K562 (cell line): ENCODE results near the gene SART3. TPM values are rescaled to one million over a fixed set of nuclear protein-coding genes. Genes with fewer than 3 reads are reported as not detected.

Source experiments
- ATAC-seq: fragments of 200-7000 bp; cut with Tn5 transposase; 3 replicates; pipeline ENCODE4 v1.9.1; 2020; ENCODE audit warnings: moderate library complexity
- BruUV-seq: library from RNA; stranded (reverse); fragments of 400-500 nt; replicated peaks from 2 replicates; lab custom pipeline; 2021; lab: Mats Ljungman, UMichigan
- CTCF ChIA-PET: fragments of 300-600 bp; formaldehyde crosslinking; extraction: SDS; loops from one replicate; lab custom pipeline; 2021; ENCODE audit warnings: low intra/inter-chr PET ratio; lab: Yijun Ruan, JAX
- POLR2A ChIA-PET: fragments of 300-600, 350-650 bp; sonication (Branson Sonifier 250); formaldehyde crosslinking; extraction: SDS; loops from one replicate; lab custom pipeline; 2021; ENCODE audit warnings: antibody characterized with exemption, inconsistent platforms; lab: Yijun Ruan, JAX
- DNase-seq, 4 experiments: peaks; one replicate each; pipeline versions ENCODE4 v3.0.0 to v3.0.0-alpha.2; 2011 to 2018; ENCODE audit warnings: low spot score in 3 of 4, mixed read lengths in 3 of 4; ENCODE audit errors: extremely low read depth in 1 of 4
- FAIRE-seq: peaks from 2 replicates; lab custom pipeline; 2011; peaks lifted over from hg19 to GRCh38; lab: Jason Lieb, UNC
- H2AFZ ChIP-seq: 2 replicates; pipeline ENCODE4 v1.6.0; 2011; ENCODE audit warnings: low read depth, low read length, control low read depth, inconsistent platforms
- H3K27ac ChIP-seq: fragments of 200-600 bp; 3 replicates; pipeline ENCODE4 v1.8.0; 2011; ENCODE audit warnings: low read depth, mild to moderate bottlenecking, control low read depth, inconsistent platforms, low read length, moderate library complexity, mixed read lengths; ENCODE audit errors: extremely low read depth
- H3K27me3 ChIP-seq, 2 experiments: fragments of 300-600 bp in 1 of 2; 2 replicates in 1 of 2; 3 replicates in 1 of 2; pipeline versions ENCODE4 v1.6.0 to v1.8.0; 2011; ENCODE audit warnings: inconsistent platforms in 2 of 2, low read length in 2 of 2, mild to moderate bottlenecking in 1 of 2, mixed read lengths in 1 of 2, moderate library complexity in 1 of 2; ENCODE audit not compliant: control insufficient read depth in 2 of 2, insufficient read depth in 2 of 2
- H3K36me3 ChIP-seq: fragments of 300-600 bp; 3 replicates; pipeline ENCODE4 v1.8.0; 2011; ENCODE audit warnings: mild to moderate bottlenecking, low read length, inconsistent platforms; ENCODE audit not compliant: control insufficient read depth, insufficient read depth
- H3K4me1 ChIP-seq, 2 experiments: fragments of 200-600 bp in 1 of 2; replicated peaks in 1 of 2; 2 replicates in 1 of 2; 3 replicates in 1 of 2; pipeline versions ENCODE4 v1.5.1 to v1.8.0; 2011; ENCODE audit warnings: inconsistent platforms in 2 of 2, low read length in 2 of 2, mild to moderate bottlenecking in 1 of 2, mixed read lengths in 1 of 2, moderate library complexity in 1 of 2; ENCODE audit not compliant: control insufficient read depth in 2 of 2, insufficient read depth in 2 of 2
- H3K4me2 ChIP-seq: 2 replicates; pipeline ENCODE4 v1.6.1; 2011; ENCODE audit warnings: low read length, control low read depth, inconsistent platforms, mixed read lengths; ENCODE audit not compliant: insufficient read depth
- H3K4me3 ChIP-seq: fragments of 200-600 bp; sonication (generic), shearing (Covaris generic); 2 replicates; pipeline ENCODE4 v1.5.1; 2016; ENCODE audit warnings: control low read depth, inconsistent platforms
- H3K79me2 ChIP-seq: fragments of 200-600 bp; 3 replicates; pipeline ENCODE4 v1.8.0; 2011; ENCODE audit warnings: low read length, inconsistent platforms; ENCODE audit not compliant: control insufficient read depth, insufficient read depth
- H3K9ac ChIP-seq, 2 experiments: 2 replicates each; pipeline versions ENCODE4 v1.6.0 to v1.6.1; 2011; ENCODE audit warnings: low read depth in 2 of 2, low read length in 2 of 2, control low read depth in 1 of 2, inconsistent platforms in 1 of 2, mild to moderate bottlenecking in 1 of 2, mixed read lengths in 1 of 2; ENCODE audit not compliant: insufficient read depth in 1 of 2
- H3K9me1 ChIP-seq: one replicate; pipeline ENCODE4 v1.6.0; 2011; ENCODE audit warnings: inconsistent platforms, mild to moderate bottlenecking, low read length, moderate library complexity; ENCODE audit not compliant: control insufficient read depth, insufficient read depth
- H3K9me3 ChIP-seq: replicated peaks from 2 replicates; pipeline ENCODE4 v1.5.1; 2011; ENCODE audit warnings: low read depth, low read length, inconsistent platforms; ENCODE audit not compliant: control insufficient read depth, insufficient read depth
- H4K20me1 ChIP-seq: replicated peaks from 2 replicates; pipeline ENCODE4 v1.6.1; 2011; ENCODE audit warnings: low read length, inconsistent platforms, mixed read lengths; ENCODE audit not compliant: control insufficient read depth, insufficient read depth
- HES1 ChIP-seq: fragments of 450-650 bp; IDR thresholded peaks from 2 replicates; pipeline ENCODE4 v1.6.1; 2016; ENCODE audit warnings: low read depth, mild to moderate bottlenecking, moderate library complexity
- HIVEP1 ChIP-seq: fragments of 250-450 bp; sonication (Bioruptor Pico); IDR thresholded peaks from 2 replicates; pipeline ENCODE4 v1.4.0; 2020; ENCODE audit warnings: mild to moderate bottlenecking
- RBM25 ChIP-seq: fragments of 200-400 bp; formaldehyde crosslinking; IDR thresholded peaks from 2 replicates; pipeline ENCODE4 v1.6.1; 2018; ENCODE audit warnings: low read length, low read depth, moderate library complexity; ENCODE audit not compliant: severe bottlenecking
- ZNF146 ChIP-seq: IDR thresholded peaks from one replicate; pipeline ENCODE4 v1.6.1; 2018; ENCODE audit warnings: missing compliant biosample characterization; ENCODE audit not compliant: unreplicated experiment
- ZNF311 ChIP-seq: fragments of 250-450 bp; sonication (Bioruptor Pico); IDR thresholded peaks from 2 replicates; pipeline ENCODE4 v1.4.0; 2020; ENCODE audit warnings: mild to moderate bottlenecking, moderate library complexity
- WGBS: fragments of 100-300 bp; shearing (Covaris generic); methylation state at CpG from one replicate; pipeline ENCODE4 v1.1.6; 2016; ENCODE audit warnings: low coverage, mixed read lengths; ENCODE audit not compliant: insufficient coverage; ENCODE audit errors: missing lambda C conversion rate; 5-methylcytosine and 5-hydroxymethylcytosine counted together
- in situ Hi-C: fragments of 300-500 bp; cut with MboI; formaldehyde crosslinking; loops from 4 replicates; pipeline ENCODE4 v1.15.0; 2018; ENCODE audit warnings: inconsistent platforms, mixed read lengths
- intact Hi-C: fragments of 100-400 bp; cut with micrococcal nuclease; formaldehyde crosslinking; loops from 2 replicates; pipeline ENCODE4 v1.14.2; 2022
- polyA plus RNA-seq, 8 experiments: library from polyadenylated mRNA; depleted of rRNA in 4 of 8; stranded (reverse) in 5 of 8; unstranded in 3 of 8; fragments of >200 nt; fragmentation: Nextera tagmentation in 2 of 8; fragmentation: Illumina TruSeq in 1 of 8; extraction: Ambion mirVana in 2 of 8; extraction: Trizol in 1 of 8; gene quantifications; 2 replicates each; pipeline versions ENCODE4 v1.2.1 to v1.2.3, GENCODE V29; 2011 to 2014; ENCODE audit warnings: inconsistent platforms in 1 of 8, missing spikeins in 1 of 8
- total RNA-seq, 7 experiments: library from RNA; depleted of rRNA in 6 of 7; stranded (reverse); fragments of >200 nt in 6 of 7; fragmentation: Illumina TruSeq in 2 of 7; extraction: Trizol in 2 of 7; gene quantifications; 2 replicates each; pipeline versions ENCODE4 v1.2.1 to v1.2.3, GENCODE V29; 2011 to 2021; ENCODE audit warnings: low replicate concordance in 1 of 7

The SART3 gene
- total and polyA plus RNA-seq, 9 of the 15 experiments (the other 6 are each of a cell fraction or from before 2014, with no cell fraction given) = 8.9 to 167 (median 56.7) TPM

GRCh38 chr12:108510836-108511235 lies 50.1 kb downstream of the SART3 start (continued):
- no peak for TF ChIP-seq HIVEP1 (CRISPR knock-in tag)
- TF ChIP-seq ZNF311 = no peak

- Histone ChIP-seq H2AFZ (no peak overlapping the region), H3K79me2 (no peaks in the 10 kb centered on the region), H4K20me1 (no peaks in the 10 kb centered on the region), H3K4me1 (peaks cover 0 to 5% of the 10 kb centered on the region in 2 experiments; a peak in 1 of 5 replicates), H3K4me3 (no peak overlapping the region), H3K36me3 (no peaks in the 10 kb centered on the region), H3K9ac (no peak overlapping the region), H3K27me3 (0 out of 5 replicates have a peak, but pooled peaks cover 0 to 5% of the 10 kb centered on the region in 2 experiments), H3K9me3 (no peaks in the 10 kb centered on the region), H3K4me2 (no peak overlapping the region), H3K27ac (no peak overlapping the region), H3K9me1 (no peaks in the 10 kb centered on the region)
- TF ChIP-seq ZNF146 (peak; percentile 75), RBM25 (peak; percentile 54), HES1 (no peak)
- intact Hi-C loops = loop anchor here (5.0 kb wide), 2 partner anchors 518 to 593 kb away; no protein-coding TSS in a partner anchor
- ATAC-seq (no peak), DNase-seq (no peak), FAIRE-seq (no peak)
- in situ Hi-C loops = no loop called here
- BruUV-seq = no TSS peak
- CTCF ChIA-PET = interaction anchor here (0.7 kb wide), 1 partner anchor 590 kb away, joined by 3 read pairs; no protein-coding TSS in a partner anchor
- 0% methylated on average over 1 of the region's 1 CpG for WGBS
- POLR2A ChIA-PET = no interaction called here
These were observed 51.2 kb downstream of the SART3 start for GRCh38 chr12:108509806-108510205.
